Lung microvascular endothelial cell (primary cell): ENCODE measurements around the gene RTN4RL1. TPM values are rescaled to one million over a fixed set of nuclear protein-coding genes. Genes with fewer than 3 reads are reported as not detected.

Source experiments
- DNase-seq, 2 donors: peaks; one replicate each; pipeline versions ENCODE4 v3.0.0 to v3.0.0-alpha.2; 2010; ENCODE audit warnings: low read depth in 2 of 2
- total RNA-seq: library from RNA; depleted of rRNA; stranded (reverse); fragments of >200 nt; gene quantifications from 2 replicates; pipeline ENCODE4 v1.2.1, GENCODE V29; 2014

Gene RTN4RL1
- total RNA-seq, 1 donor from 2014 or later: 0.40 TPM

GRCh38 chr17:2047590-2047989 lies 22.5 kb upstream of the RTN4RL1 start:
- no peak for DNase-seq

GRCh38 chr17:2044263-2044894 lies 19.2 kb upstream of the RTN4RL1 start:
- no peak for DNase-seq

DNA sequence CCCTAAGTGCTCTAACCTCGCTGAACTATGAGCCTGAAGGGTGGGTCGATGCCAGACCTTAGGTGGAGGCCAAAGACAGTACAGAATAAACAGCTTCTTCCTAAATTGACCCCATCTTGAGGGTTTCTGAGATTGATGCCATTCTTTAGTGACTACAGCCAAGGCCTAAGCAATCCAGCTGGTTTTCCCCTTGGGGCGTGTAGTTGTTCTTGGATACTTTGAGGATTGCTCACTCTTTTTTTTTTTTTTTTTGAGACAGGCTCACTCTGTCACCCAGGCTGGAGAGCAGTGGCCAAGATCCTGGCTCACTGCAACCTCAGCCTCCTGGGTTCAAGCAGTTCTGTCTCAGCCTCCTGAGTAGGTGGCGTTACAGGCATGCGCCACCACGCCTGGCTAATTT lies 18.7 kb upstream of the RTN4RL1 start:
- no peak for DNase-seq

DNA sequence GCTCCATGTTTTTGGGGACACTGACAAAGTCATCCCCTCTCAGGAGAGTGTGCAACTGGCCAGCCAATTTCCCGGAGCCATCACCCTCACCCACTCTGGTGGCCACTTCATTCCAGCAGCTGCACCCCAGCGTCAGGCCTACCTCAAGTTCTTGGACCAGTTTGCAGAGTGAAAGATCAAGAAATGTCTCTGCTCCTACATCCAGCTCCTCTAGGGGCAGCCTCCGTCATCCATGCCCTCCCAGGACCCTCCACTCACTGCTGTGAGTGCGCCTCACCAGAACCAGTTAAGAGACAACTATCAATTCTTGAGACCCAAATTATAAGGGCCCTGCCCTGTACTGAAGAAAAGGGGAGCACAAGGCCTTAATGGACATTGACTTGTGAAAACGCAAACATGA lies 17.8 kb upstream of the RTN4RL1 start:
- DNase-seq: no peak

GRCh38 chr17:2042390-2042847 lies 17.3 kb upstream of the RTN4RL1 start:
- peak; percentile 50 to 55 for DNase-seq

- peak; percentile 93 to 97 for DNase-seq
Measured at GRCh38 chr17:2041561-2042389, 16.6 kb upstream of the RTN4RL1 start, which contains the start of gene OVCA2. OVCA2 (plus strand) TSS chr17:2042022; CDS start chr17:2042048, 26 bp downstream.

- DNase-seq: no peak
Measured at GRCh38 chr17:2040942-2041560, 15.9 kb upstream of the RTN4RL1 start.

DNA sequence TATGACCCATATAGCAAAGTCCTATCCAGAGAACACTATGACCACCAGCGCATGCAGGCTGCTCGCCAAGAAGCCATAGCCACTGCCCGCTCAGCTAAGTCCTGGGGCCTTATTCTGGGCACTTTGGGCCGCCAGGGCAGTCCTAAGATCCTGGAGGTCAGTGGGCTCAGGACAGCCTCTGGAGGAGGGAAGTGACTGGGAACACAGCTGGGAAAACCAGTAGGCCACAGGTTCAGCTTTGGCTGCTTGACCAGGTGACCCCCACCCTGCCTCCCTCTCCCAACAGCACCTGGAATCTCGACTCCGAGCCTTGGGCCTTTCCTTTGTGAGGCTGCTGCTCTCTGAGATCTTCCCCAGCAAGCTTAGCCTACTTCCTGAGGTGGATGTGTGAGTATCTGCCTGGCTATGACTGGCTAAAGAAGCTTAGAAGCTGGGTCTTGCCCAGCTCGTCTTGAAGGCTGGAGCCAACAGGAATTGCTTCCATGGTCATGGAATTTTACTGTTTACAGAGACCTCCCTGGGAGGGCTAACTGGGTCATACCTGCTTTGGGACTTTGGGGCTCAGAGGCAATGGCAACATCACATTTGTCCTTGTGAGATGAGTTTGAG lies 15.2 kb upstream of the RTN4RL1 start:
- no peak for DNase-seq

- DNase-seq: no peak
Measured at GRCh38 chr17:2037155-2037554, 12.0 kb upstream of the RTN4RL1 start.

GRCh38 chr17:2035541-2036488 lies 10.7 kb upstream of the RTN4RL1 start:
- no peak for DNase-seq

GRCh38 chr17:2034806-2035540 lies 9.8 kb upstream of the RTN4RL1 start:
- no peak for DNase-seq

GRCh38 chr17:2034157-2034556 lies 9.0 kb upstream of the RTN4RL1 start:
- no peak for DNase-seq

GRCh38 chr17:2033153-2033552 lies 8.0 kb upstream of the RTN4RL1 start:
- DNase-seq: no peak

- peak in 1 of 2 donors; percentile 93 for DNase-seq
Measured at GRCh38 chr17:2030779-2031163, 5.6 kb upstream of the RTN4RL1 start.

- DNase-seq: peak; percentile 93
Measured at GRCh38 chr17:2029911-2030778, 5.0 kb upstream of the RTN4RL1 start, which contains the start of gene DPH1. DPH1 (plus strand) TSS chr17:2030153; CDS start chr17:2030170, 17 bp downstream.

- DNase-seq: no peak
Measured at GRCh38 chr17:2028737-2029136, 3.6 kb upstream of the RTN4RL1 start.

DNA sequence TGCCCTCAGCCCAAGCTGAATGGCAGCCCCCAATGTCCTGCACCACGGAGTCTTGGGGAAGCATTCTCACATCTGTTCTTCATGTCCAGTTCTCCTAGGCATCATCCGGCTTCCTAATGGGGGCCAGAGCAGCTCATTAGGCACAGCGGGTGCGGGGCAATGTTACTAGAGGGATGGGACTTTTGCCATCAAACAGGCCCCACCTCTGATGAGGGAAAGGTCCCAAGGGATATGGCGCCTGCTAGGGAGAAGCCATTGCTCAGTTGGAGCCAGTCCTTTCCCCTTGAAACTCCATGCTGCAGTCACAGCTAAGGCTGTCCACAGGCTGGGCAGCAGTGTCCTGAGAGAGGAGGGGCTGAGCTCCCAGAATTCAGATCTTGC lies 3.1 kb upstream of the RTN4RL1 start:
- no peak for DNase-seq

DNA sequence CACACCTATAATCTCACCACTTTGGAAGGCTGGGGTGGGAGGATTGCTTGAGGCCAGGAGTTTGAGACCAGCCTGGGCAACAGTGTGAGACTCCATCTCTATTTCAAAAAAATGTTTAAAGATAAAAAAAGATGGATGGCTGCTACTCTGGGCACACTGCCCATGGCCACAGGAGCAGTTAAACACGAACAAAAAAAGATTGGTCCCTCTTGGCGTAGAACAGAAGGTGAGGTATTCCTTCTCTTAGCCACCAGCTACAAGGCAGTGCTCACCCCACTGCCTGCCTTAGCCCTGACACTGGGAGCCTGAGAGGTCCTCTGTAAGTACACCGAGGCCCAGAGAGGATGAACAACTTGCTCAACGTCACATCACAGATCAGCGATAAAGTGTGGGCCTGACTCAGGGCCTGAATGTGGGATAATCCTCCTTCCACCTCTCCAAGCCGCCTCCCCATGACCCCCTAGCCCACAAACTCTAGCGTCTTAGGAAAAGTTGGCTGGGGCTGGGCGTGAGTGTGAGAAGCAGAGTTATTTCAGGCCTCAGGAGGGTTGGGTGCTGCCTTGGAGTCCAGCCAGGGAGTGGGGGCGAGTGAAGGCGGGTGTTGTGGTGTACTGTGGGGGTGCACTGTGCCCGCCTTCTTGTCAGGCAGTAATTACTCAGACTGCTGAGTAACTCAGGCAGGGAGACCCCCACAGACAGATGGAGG lies 2.5 kb upstream of the RTN4RL1 start:
- DNase-seq: no peak
